ENCODE measurements around the gene STAU1.
"Not testable (repeated sequence)": the region's sequence is repeated elsewhere in the genome, so short reads cannot be mapped to it uniquely, and the experiment has no call there.

The STAU1 gene

GRCh38 chr20:49187851-49188641 lies at the start of gene STAU1:
Gene STAU1 (minus strand): TSS chr20:49188334. CDS start chr20:49166201, 22,133 bp downstream.
- FAIRE-seq: no peak

GRCh38 chr20:49237531-49237930 lies 49.4 kb upstream of the STAU1 start:
- no peak for FAIRE-seq

GRCh38 chr20:49236301-49236700 lies 48.2 kb upstream of the STAU1 start:
- no peak for FAIRE-seq

- no peak for FAIRE-seq
Observed at GRCh38 chr20:49234831-49235230, 46.7 kb upstream of the STAU1 start.

- no peak for FAIRE-seq
Observed at GRCh38 chr20:49233226-49233625, 45.1 kb upstream of the STAU1 start.

- no peak for FAIRE-seq
Observed at GRCh38 chr20:49231471-49231870, 43.3 kb upstream of the STAU1 start.

GRCh38 chr20:49230561-49231133 lies 42.5 kb upstream of the STAU1 start:
- no peak for FAIRE-seq

GRCh38 chr20:49230021-49230420 lies 41.9 kb upstream of the STAU1 start:
- no peak for FAIRE-seq

GRCh38 chr20:49229381-49229780 lies 41.2 kb upstream of the STAU1 start:
- FAIRE-seq: no peak

- no peak for FAIRE-seq
Observed at GRCh38 chr20:49228676-49229075, 40.5 kb upstream of the STAU1 start.

- no peak for FAIRE-seq
Observed at GRCh38 chr20:49225896-49226295, 37.8 kb upstream of the STAU1 start.

GRCh38 chr20:49219924-49220831 lies 32.0 kb upstream of the STAU1 start:
- FAIRE-seq: no peak

- peak; percentile 99 for FAIRE-seq
Observed at GRCh38 chr20:49219091-49219923, 31.2 kb upstream of the STAU1 start, which contains the start of gene DDX27. Gene DDX27 (plus strand): TSS chr20:49219416. CDS start chr20:49219449, 33 bp downstream.

- FAIRE-seq: not testable (repeated sequence)
Observed at GRCh38 chr20:49218739-49219090, 30.6 kb upstream of the STAU1 start.

- FAIRE-seq: peak; percentile 85
Observed at GRCh38 chr20:49216991-49217578, 29.0 kb upstream of the STAU1 start.

GRCh38 chr20:49215232-49215631 lies 27.1 kb upstream of the STAU1 start:
- FAIRE-seq: no peak

GRCh38 chr20:49214571-49214970 lies 26.4 kb upstream of the STAU1 start:
- FAIRE-seq: no peak

- no peak for FAIRE-seq
Observed at GRCh38 chr20:49210757-49211110, 22.6 kb upstream of the STAU1 start.

GRCh38 chr20:49210101-49210756 lies 22.1 kb upstream of the STAU1 start:
- FAIRE-seq: no peak

GRCh38 chr20:49207076-49207475 lies 18.9 kb upstream of the STAU1 start:
- no peak for FAIRE-seq

- no peak for FAIRE-seq
Observed at GRCh38 chr20:49203746-49204145, 15.6 kb upstream of the STAU1 start.

GRCh38 chr20:49203011-49203410 lies 14.9 kb upstream of the STAU1 start:
- no peak for FAIRE-seq

Measured in G401.6 (cell line).